Measurements from ENCODE around the gene PRSS23. TPM values are rescaled to one million over a fixed set of nuclear protein-coding genes. Genes with fewer than 3 reads are reported as not detected.

Gene PRSS23
- total RNA-seq, 2 donors from 2014 or later: 2.4 to 3.3 TPM

DNA sequence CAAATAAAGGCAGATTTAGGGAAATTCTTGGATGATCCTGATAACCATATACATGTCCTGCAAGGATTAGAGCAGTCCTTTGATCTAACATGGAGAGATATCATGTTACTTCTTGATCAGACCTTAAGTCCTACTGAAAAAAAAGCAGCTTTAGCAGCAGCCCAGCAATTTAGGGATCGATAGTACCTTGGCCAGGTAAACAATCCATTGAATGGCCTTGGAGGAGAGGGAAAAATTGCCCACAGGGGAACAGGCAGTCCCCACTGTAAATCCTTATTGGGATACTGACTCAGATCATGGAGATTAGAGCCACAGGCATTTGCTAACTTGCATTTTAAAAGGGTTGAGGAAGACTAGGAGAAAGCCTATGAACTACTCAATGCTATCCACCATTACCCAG, 47.8 kb downstream of the PRSS23 start:
- no peak for DNase-seq
- peaks cover 7% of the 10 kb centered on the region for H3K4me1 Mint-ChIP-seq
- no peaks in the 10 kb centered on the region for H3K27me3 ChIP-seq (ENCODE audit: control insufficient read depth, insufficient read depth, low read length, poor library complexity, severe bottlenecking)
- peaks cover 2% of the 10 kb centered on the region for H3K9me3 Mint-ChIP-seq
- H3K27ac Mint-ChIP-seq: no peak overlapping the region
- 78 to 89% methylated on average over 1 of the region's 1 CpG for WGBS, 2 experiments (ENCODE audit: insufficient coverage in 1 of 2, insufficient read length in 1 of 2)
- no peak overlapping the region for H3K4me3 Mint-ChIP-seq
- no peak overlapping the region for H3K27ac ChIP-seq (ENCODE audit: low read depth, low read length)
- no peak overlapping the region for H3K4me3 ChIP-seq (ENCODE audit: low read length)
- no peaks in the 10 kb centered on the region for H3K36me3 ChIP-seq (ENCODE audit: control insufficient read depth, insufficient read depth, low read length)
- H3K9ac ChIP-seq (ENCODE audit: extremely low read depth, low read length, poor library complexity, severe bottlenecking): no peak overlapping the region
- TF ChIP-seq, protein P1, sequence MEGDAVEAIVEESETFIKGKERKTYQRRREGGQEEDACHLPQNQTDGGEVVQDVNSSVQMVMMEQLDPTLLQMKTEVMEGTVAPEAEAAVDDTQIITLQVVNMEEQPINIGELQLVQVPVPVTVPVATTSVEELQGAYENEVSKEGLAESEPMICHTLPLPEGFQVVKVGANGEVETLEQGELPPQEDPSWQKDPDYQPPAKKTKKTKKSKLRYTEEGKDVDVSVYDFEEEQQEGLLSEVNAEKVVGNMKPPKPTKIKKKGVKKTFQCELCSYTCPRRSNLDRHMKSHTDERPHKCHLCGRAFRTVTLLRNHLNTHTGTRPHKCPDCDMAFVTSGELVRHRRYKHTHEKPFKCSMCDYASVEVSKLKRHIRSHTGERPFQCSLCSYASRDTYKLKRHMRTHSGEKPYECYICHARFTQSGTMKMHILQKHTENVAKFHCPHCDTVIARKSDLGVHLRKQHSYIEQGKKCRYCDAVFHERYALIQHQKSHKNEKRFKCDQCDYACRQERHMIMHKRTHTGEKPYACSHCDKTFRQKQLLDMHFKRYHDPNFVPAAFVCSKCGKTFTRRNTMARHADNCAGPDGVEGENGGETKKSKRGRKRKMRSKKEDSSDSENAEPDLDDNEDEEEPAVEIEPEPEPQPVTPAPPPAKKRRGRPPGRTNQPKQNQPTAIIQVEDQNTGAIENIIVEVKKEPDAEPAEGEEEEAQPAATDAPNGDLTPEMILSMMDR (conservative IDR thresholded peaks at IDR 0.05): no peak
- peaks cover 2% of the 10 kb centered on the region for H3K27me3 Mint-ChIP-seq (ENCODE audit: insufficient read depth)
- H3K4me1 ChIP-seq (ENCODE audit: control insufficient read depth, insufficient read depth, low read length): no peaks in the 10 kb centered on the region
- no peaks in the 10 kb centered on the region for H3K9me3 ChIP-seq (ENCODE audit: control insufficient read depth, low read length)
- no peaks in the 10 kb centered on the region for H3K36me3 Mint-ChIP-seq (ENCODE audit: low read depth)

DNA sequence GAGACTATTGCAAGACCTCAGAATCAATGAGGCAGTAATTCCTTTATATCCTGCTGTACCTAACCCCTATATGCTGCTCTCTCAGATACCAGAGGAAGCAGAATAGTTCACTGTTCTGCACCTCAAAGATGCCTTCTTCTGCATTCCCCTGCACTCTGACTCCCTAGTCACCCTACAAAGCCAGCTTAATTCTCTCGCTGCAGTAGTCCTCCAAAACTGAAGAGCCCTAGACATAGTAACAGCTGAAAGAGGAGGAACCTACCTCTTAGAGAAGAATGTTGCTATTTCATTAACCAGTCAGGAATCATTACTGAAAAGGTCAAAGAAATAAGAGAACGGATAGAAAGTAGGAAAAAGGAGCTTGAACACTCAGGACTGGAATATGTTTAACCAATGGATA, 49.3 kb downstream of the PRSS23 start:
- Mint-ChIP-seq H3K9me3 (no peaks in the 10 kb centered on the region), H3K4me3 (no peak overlapping the region), H3K36me3 (ENCODE audit: low read depth) (no peaks in the 10 kb centered on the region), H3K4me1 (peaks cover 7% of the 10 kb centered on the region), H3K27ac (no peak overlapping the region), H3K27me3 (ENCODE audit: insufficient read depth) (peaks cover 2% of the 10 kb centered on the region)
- TF ChIP-seq, protein P1 (conservative IDR thresholded peaks at IDR 0.05): no peak
- Histone ChIP-seq H3K4me3 (ENCODE audit: low read length) (no peak overlapping the region), H3K9ac (ENCODE audit: extremely low read depth, low read length, poor library complexity, severe bottlenecking) (no peak overlapping the region), H3K27ac (ENCODE audit: low read depth, low read length) (no peak overlapping the region), H3K27me3 (ENCODE audit: control insufficient read depth, insufficient read depth, low read length, poor library complexity, severe bottlenecking) (no peaks in the 10 kb centered on the region), H3K4me1 (ENCODE audit: control insufficient read depth, insufficient read depth, low read length) (no peaks in the 10 kb centered on the region), H3K9me3 (ENCODE audit: control insufficient read depth, low read length) (no peaks in the 10 kb centered on the region), H3K36me3 (ENCODE audit: control insufficient read depth, insufficient read depth, low read length) (no peaks in the 10 kb centered on the region)
- WGBS, 2 experiments (ENCODE audit: insufficient coverage in 1 of 2, insufficient read length in 1 of 2): 93 to 100% methylated on average over 1 to 2 of the region's 2 CpGs
- no peak for DNase-seq

Other genes with a start within 250 kb of the PRSS23 start
- gene ME3, start 127.9 kb upstream of the PRSS23 start, total RNA-seq: 1 to 10 TPM; 1.2 to 1.3 TPM
- 10 to 100 TPM; 52.1 to 53.9 TPM for gene FZD4, start 154.9 kb downstream of the PRSS23 start, total RNA-seq
- gene TMEM135, start 237.4 kb downstream of the PRSS23 start, total RNA-seq: 100 to 1,000 TPM; 111 to 113 TPM